Mesothelial cell of epicardium (in vitro differentiated cells): ENCODE results near the gene METTL16. TPM values are rescaled to one million over a fixed set of nuclear protein-coding genes. Genes with fewer than 3 reads are reported as not detected.

ENCODE experiments used
- DNase-seq, 2 experiments: peaks; one replicate each; pipeline ENCODE4 v3.0.0; 2021; ENCODE audit warnings: low spot score in 2 of 2; ENCODE audit not compliant: unreplicated experiment in 2 of 2
- H3K27ac Mint-ChIP-seq: 2 replicates; pipeline ENCODE4 v1.8.0; 2021; ENCODE audit warnings: mixed read lengths
- H3K27me3 Mint-ChIP-seq: 2 replicates; pipeline ENCODE4 v1.8.0; 2021; ENCODE audit warnings: low read depth, mixed read lengths
- H3K36me3 Mint-ChIP-seq: 2 replicates; pipeline ENCODE4 v1.8.0; 2021; ENCODE audit warnings: mixed read lengths
- H3K4me1 Mint-ChIP-seq: 2 replicates; pipeline ENCODE4 v1.8.0; 2021; ENCODE audit warnings: mixed read lengths
- H3K4me3 Mint-ChIP-seq: 2 replicates; pipeline ENCODE4 v1.8.0; 2021; ENCODE audit warnings: mild to moderate bottlenecking, moderate library complexity, mixed read lengths
- H3K9me3 Mint-ChIP-seq: 2 replicates; pipeline ENCODE4 v1.8.0; 2021; ENCODE audit warnings: mixed read lengths
- total RNA-seq: library from RNA; stranded (reverse); gene quantifications from 3 replicates; pipeline ENCODE4 v1.2.1, GENCODE V29; 2021
- TF ChIP-seq, protein P1 (sequence below): fragments of 200-600 bp; sonication (generic); IDR thresholded peaks from one replicate; pipeline ENCODE4 v1.5.0; 2021; ENCODE audit warnings: antibody characterized with exemption; ENCODE audit not compliant: unreplicated experiment

The METTL16 gene
- total RNA-seq, 1 donor from 2014 or later: 42.3 TPM

DNA sequence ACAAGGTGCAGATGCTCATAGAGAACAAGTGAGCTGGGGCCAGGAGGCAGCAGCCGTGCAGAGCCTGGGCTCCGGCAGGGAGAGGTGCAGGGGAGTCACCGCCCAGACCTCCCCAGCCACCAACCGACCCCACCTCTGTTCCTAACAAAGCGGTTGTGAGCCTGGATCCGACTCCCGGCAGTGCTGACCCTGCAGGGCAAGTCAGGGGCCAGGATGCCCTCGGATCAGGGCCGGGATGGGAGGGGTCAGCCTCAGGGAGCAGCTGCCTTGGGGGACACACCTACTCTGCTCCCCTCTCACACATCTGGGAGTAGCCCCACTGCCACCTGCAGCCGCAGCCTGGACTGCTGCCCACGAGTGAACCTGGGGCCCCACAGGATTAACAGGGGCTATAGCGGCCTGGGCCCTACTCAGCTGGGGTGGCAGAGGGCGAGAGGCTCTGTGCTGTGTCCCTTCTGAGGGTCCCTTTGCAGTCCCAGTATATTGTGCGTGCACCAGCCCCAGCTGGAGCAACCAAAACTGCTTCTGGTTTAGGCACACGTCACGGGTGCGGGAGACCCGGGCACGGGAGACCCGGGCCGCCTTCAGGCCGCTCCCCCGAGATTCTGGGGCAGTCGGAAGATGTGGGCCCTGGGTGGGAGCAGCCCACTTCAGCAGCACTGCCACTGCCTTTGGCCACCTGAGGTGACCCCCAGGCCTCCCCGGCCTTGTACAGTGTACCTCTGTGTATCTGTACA lies 132.0 kb downstream of the METTL16 start:
- DNase-seq: no peak
- Mint-ChIP-seq H3K9me3 (no peaks in the 10 kb centered on the region), H3K4me1 (peaks cover 17% of the 10 kb centered on the region), H3K27me3 (no peaks in the 10 kb centered on the region), H3K4me3 (no peak overlapping the region), H3K27ac (no peak overlapping the region), H3K36me3 (peaks cover 3% of the 10 kb centered on the region)
- TF ChIP-seq, protein P1, sequence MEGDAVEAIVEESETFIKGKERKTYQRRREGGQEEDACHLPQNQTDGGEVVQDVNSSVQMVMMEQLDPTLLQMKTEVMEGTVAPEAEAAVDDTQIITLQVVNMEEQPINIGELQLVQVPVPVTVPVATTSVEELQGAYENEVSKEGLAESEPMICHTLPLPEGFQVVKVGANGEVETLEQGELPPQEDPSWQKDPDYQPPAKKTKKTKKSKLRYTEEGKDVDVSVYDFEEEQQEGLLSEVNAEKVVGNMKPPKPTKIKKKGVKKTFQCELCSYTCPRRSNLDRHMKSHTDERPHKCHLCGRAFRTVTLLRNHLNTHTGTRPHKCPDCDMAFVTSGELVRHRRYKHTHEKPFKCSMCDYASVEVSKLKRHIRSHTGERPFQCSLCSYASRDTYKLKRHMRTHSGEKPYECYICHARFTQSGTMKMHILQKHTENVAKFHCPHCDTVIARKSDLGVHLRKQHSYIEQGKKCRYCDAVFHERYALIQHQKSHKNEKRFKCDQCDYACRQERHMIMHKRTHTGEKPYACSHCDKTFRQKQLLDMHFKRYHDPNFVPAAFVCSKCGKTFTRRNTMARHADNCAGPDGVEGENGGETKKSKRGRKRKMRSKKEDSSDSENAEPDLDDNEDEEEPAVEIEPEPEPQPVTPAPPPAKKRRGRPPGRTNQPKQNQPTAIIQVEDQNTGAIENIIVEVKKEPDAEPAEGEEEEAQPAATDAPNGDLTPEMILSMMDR: no peak

DNA sequence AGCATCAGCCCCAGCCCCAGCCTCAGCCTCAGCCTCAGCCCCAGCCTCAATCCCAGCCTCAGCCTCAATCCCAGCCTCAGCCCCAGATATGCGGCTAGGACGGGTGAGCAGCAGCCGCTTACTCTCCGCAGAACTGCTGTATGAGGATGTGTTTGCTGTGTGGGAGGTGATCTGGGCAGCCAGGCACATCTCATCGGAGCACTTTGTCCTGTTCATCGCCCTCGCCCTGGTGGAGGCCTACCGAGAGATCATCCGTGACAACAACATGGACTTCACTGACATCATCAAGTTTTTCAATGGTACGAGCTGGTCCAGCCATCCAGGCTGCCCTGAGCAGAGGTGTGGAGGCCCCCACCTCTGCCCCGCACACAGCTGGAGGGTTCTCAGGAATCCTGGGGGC lies 132.8 kb downstream of the METTL16 start:
- Mint-ChIP-seq H3K4me3 (no peak overlapping the region), H3K27me3 (no peaks in the 10 kb centered on the region), H3K4me1 (peaks cover 14% of the 10 kb centered on the region), H3K27ac (no peak overlapping the region), H3K36me3 (peaks cover 3% of the 10 kb centered on the region), H3K9me3 (no peaks in the 10 kb centered on the region)
- TF ChIP-seq, protein P1: no peak
- DNase-seq: no peak

DNA sequence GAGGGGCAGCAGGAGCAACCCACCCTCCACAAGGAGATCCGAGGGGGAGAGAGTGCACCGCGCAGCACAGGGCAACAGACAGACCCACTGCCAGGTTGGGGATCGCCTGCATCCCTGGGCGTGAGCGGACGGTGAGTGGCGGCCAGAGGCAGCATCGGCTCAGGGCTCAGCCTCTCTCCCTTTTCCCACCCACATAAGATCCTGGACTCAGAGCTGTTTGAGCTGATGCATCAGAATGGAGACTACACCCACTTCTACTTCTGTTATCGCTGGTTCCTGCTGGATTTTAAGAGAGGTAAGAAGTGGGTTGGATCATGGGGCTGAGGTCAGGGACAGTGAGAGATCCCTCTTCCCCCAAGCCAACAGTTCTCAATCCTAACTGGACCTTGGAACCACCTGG lies 134.0 kb downstream of the METTL16 start:
- H3K27ac Mint-ChIP-seq: no peak overlapping the region
- H3K27me3 Mint-ChIP-seq: no peaks in the 10 kb centered on the region
- DNase-seq: no peak
- no peak overlapping the region for H3K4me3 Mint-ChIP-seq
- H3K36me3 Mint-ChIP-seq: peaks cover 3% of the 10 kb centered on the region
- H3K9me3 Mint-ChIP-seq: no peaks in the 10 kb centered on the region
- H3K4me1 Mint-ChIP-seq: peaks cover 8% of the 10 kb centered on the region
- TF ChIP-seq, protein P1: no peak

DNA sequence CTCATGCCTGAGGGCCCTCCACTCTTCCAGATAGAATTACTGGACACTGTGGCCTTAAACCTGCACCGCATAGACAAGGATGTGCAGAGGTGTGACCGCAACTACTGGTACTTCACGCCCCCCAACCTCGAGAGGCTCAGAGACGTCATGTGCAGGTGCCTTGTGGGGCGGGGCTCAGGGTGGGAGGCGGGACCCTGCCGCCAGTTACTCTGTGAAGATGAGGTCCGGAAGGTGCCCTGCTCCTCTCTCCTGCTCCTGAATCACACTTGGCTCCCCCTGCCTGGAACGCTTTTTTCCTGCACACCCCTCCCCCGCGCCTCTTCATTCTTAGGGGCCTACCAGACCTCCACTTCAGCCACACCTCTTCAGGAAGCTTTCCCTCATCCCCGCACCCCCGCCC lies 135.6 kb downstream of the METTL16 start:
- Mint-ChIP-seq H3K4me1 (peaks cover 8% of the 10 kb centered on the region), H3K27ac (no peak overlapping the region), H3K4me3 (no peak overlapping the region), H3K27me3 (no peaks in the 10 kb centered on the region), H3K36me3 (peaks cover 3% of the 10 kb centered on the region), H3K9me3 (no peaks in the 10 kb centered on the region)
- TF ChIP-seq, protein P1: no peak
- DNase-seq: no peak

DNA sequence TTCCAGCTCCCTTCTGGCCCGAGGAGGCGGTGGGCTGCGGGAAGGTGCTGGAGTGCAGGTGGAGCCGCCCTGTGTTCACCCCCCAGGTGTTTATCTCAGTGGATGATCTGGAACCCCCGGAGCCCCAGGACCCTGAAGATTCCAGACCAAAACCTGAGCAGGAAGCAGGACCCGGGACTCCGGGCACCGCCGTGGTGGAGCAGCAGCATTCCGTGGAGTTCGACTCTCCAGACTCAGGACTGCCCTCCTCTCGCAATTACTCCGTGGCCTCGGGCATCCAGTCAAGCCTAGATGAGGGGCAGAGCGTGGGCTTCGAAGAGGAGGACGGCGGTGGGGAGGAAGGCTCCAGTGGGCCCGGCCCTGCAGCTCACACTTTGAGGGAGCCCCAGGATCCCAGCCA lies 136.3 kb downstream of the METTL16 start:
- TF ChIP-seq, protein P1: no peak
- Mint-ChIP-seq H3K36me3 (peaks cover 3% of the 10 kb centered on the region), H3K4me1 (peaks cover 8% of the 10 kb centered on the region), H3K4me3 (no peak overlapping the region), H3K27ac (no peak overlapping the region), H3K9me3 (no peaks in the 10 kb centered on the region), H3K27me3 (no peaks in the 10 kb centered on the region)
- DNase-seq: no peak
